HCT116 (cell line): ENCODE results near the gene FRMPD4. TPM values are rescaled to one million over a fixed set of nuclear protein-coding genes. Genes with fewer than 3 reads are reported as not detected.

Experiments
- ATAC-seq: fragments of 200-7000 bp; cut with Tn5 transposase; 2 replicates; pipeline ENCODE4 v1.9.1; 2020; ENCODE audit warnings: mild to moderate bottlenecking, moderate library complexity
- BruUV-seq: library from RNA; stranded (reverse); fragments of 400-500 nt; replicated peaks from 2 replicates; lab custom pipeline; 2021; lab: Mats Ljungman, UMichigan
- CTCF ChIA-PET: fragments of 300-600 bp; sonication (Branson Sonifier 250); formaldehyde crosslinking; loops from one replicate; lab custom pipeline; 2021; ENCODE audit warnings: antibody characterized with exemption; lab: Charles Lee
- POLR2A ChIA-PET: fragments of 300-600, 350-600 bp; sonication (Branson Sonifier 250); formaldehyde crosslinking; loops from one replicate; lab custom pipeline; 2021; ENCODE audit warnings: antibody characterized with exemption; lab: Charles Lee
- RAD21 ChIA-PET, 2 experiments: fragments of 300-600 bp; sonication (Branson Sonifier 250); formaldehyde crosslinking; loops; one replicate each; lab custom pipeline; 2023; ENCODE audit warnings: low total read pairs in 2 of 2; ENCODE audit not compliant: uncharacterized antibody in 2 of 2, unreplicated experiment in 2 of 2, low non-redundant PET in 1 of 2; lab: Charles Lee
- DNase-seq: peaks from one replicate; pipeline ENCODE4 v3.0.0-alpha.2; 2010; ENCODE audit warnings: low read depth, low spot score
- H2AFZ ChIP-seq: fragments of 200-600 bp; shearing (Covaris generic), sonication (generic); 2 replicates; pipeline ENCODE4 v1.6.1; 2017; ENCODE audit warnings: low read depth, mixed run types, mixed read lengths, antibody characterized with exemption, low read length; ENCODE audit not compliant: poor library complexity, severe bottlenecking
- H3K27ac ChIP-seq: 2 replicates; pipeline ENCODE4 v1.5.1; 2012; ENCODE audit warnings: low read depth, low read length
- H3K27me3 ChIP-seq: fragments of 200-600 bp; sonication (generic); 2 replicates; pipeline ENCODE4 v1.6.1; 2016; ENCODE audit warnings: mixed run types, low read length, mixed read lengths; ENCODE audit not compliant: insufficient read depth
- H3K36me3 ChIP-seq, 2 experiments: fragments of 200-500 bp in 1 of 2; fragments of 200-600 bp in 1 of 2; sonication (Bioruptor generic) in 1 of 2; sonication (generic) in 1 of 2; 2 replicates each; pipeline versions ENCODE4 v1.5.1 to v1.6.1; 2014 to 2016; ENCODE audit warnings: low read length in 2 of 2, inconsistent platforms in 1 of 2, mixed read lengths in 1 of 2, mixed run types in 1 of 2; ENCODE audit not compliant: insufficient read depth in 2 of 2, control insufficient read depth in 1 of 2
- H3K4me1 ChIP-seq, 2 experiments: fragments of 200-600 bp in 1 of 2; sonication (generic) in 1 of 2; 2 replicates each; pipeline versions ENCODE4 v1.5.1 to v1.6.1; 2012 to 2017; ENCODE audit warnings: low read length in 2 of 2, inconsistent platforms in 1 of 2, mild to moderate bottlenecking in 1 of 2, mixed read lengths in 1 of 2, mixed run types in 1 of 2, moderate library complexity in 1 of 2; ENCODE audit not compliant: insufficient read depth in 2 of 2, control insufficient read depth in 1 of 2
- H3K4me2 ChIP-seq: fragments of 200-600 bp; sonication (generic); 2 replicates; pipeline ENCODE4 v1.6.1; 2017; ENCODE audit warnings: mixed run types, low read length, mixed read lengths
- H3K4me3 ChIP-seq, 2 experiments: fragments of 200-600 bp in 1 of 2; sonication (generic) in 1 of 2; replicated peaks in 1 of 2; 2 replicates each; pipeline ENCODE4 v1.5.1; 2011 to 2016; ENCODE audit warnings: low read length in 2 of 2, control low read depth in 1 of 2, low read depth in 1 of 2, mild to moderate bottlenecking in 1 of 2, mixed read lengths in 1 of 2, mixed run types in 1 of 2
- H3K79me2 ChIP-seq: fragments of 200-600 bp; sonication (generic); 2 replicates; pipeline ENCODE4 v1.6.1; 2017; ENCODE audit warnings: mild to moderate bottlenecking, mixed run types, low read length, moderate library complexity, mixed read lengths; ENCODE audit not compliant: insufficient read depth
- H3K9ac ChIP-seq: fragments of 200-600 bp; sonication (generic); 2 replicates; pipeline ENCODE4 v1.6.1; 2016; ENCODE audit warnings: low read length, mixed read lengths
- H3K9me2 ChIP-seq: fragments of 200-600 bp; sonication (generic), shearing (Covaris generic); 2 replicates; pipeline ENCODE4 v1.6.1; 2017; ENCODE audit warnings: mixed run types, mild to moderate bottlenecking, moderate library complexity; ENCODE audit not compliant: insufficient read depth
- H3K9me3 ChIP-seq, 2 experiments: fragments of 200-500 bp in 1 of 2; fragments of 200-600 bp in 1 of 2; sonication (Bioruptor generic) in 1 of 2; sonication (generic) in 1 of 2; 2 replicates each; pipeline ENCODE4 v1.6.1; 2014 to 2017; ENCODE audit warnings: low read length in 2 of 2, mixed read lengths in 2 of 2, inconsistent platforms in 1 of 2, low read depth in 1 of 2, mild to moderate bottlenecking in 1 of 2, mixed run types in 1 of 2, moderate library complexity in 1 of 2; ENCODE audit not compliant: control insufficient read depth in 1 of 2, insufficient read depth in 1 of 2
- H4K20me1 ChIP-seq: fragments of 200-600 bp; sonication (generic), shearing (Covaris generic); 2 replicates; pipeline ENCODE4 v1.6.1; 2017; ENCODE audit warnings: mixed run types, mild to moderate bottlenecking, moderate library complexity; ENCODE audit not compliant: insufficient read depth
- CEBPB ChIP-seq: IDR thresholded peaks from 2 replicates; pipeline ENCODE4 v1.6.1; 2012; ENCODE audit warnings: low read depth
- EZH2 ChIP-seq: fragments of 200-600 bp; sonication (generic); IDR thresholded peaks from 2 replicates; pipeline ENCODE4 v1.6.1; 2017; ENCODE audit warnings: antibody characterized with exemption, mixed run types
- FOSL1 ChIP-seq: IDR thresholded peaks from 2 replicates; pipeline ENCODE4 v1.6.1; 2012; ENCODE audit warnings: low read depth
- JUND ChIP-seq: IDR thresholded peaks from 2 replicates; pipeline ENCODE4 v1.6.1; 2012
- POLR2A ChIP-seq: IDR thresholded peaks from 2 replicates; pipeline ENCODE4 v1.7.0; 2011; ENCODE audit warnings: borderline replicate concordance; ENCODE audit not compliant: insufficient read depth, insufficient read length; ENCODE audit errors: extremely low read depth
- POLR2AphosphoS5 ChIP-seq: IDR thresholded peaks from 2 replicates; pipeline ENCODE4 v1.6.1; 2011; ENCODE audit warnings: mild to moderate bottlenecking, low read depth, low read length, moderate library complexity
- RAD21 ChIP-seq: IDR thresholded peaks from 2 replicates; pipeline ENCODE4 v1.6.1; 2012; ENCODE audit warnings: low read depth, mild to moderate bottlenecking
- SRF ChIP-seq: IDR thresholded peaks from 2 replicates; pipeline ENCODE4 v1.6.1; 2012; ENCODE audit warnings: low read depth
- YY1 ChIP-seq: IDR thresholded peaks from 2 replicates; pipeline ENCODE4 v1.6.1; 2011; ENCODE audit warnings: low read length, low read depth, moderate library complexity, mild to moderate bottlenecking; ENCODE audit not compliant: insufficient replicate concordance; ENCODE audit errors: extremely low read depth
- ZFX ChIP-seq: fragments of 450-650 bp; IDR thresholded peaks from 2 replicates; pipeline ENCODE4 v1.6.1; 2017
- ZNF274 ChIP-seq: fragments of 200-500 bp; sonication (Bioruptor generic); IDR thresholded peaks from 2 replicates; pipeline ENCODE4 v1.6.1; 2014; ENCODE audit warnings: mild to moderate bottlenecking, low read depth, low read length, inconsistent platforms
- intact Hi-C: fragments of 100-400 bp; cut with micrococcal nuclease; formaldehyde crosslinking; loops from 2 replicates; pipeline ENCODE4 v1.10.0; 2022
- total RNA-seq: library from RNA; stranded (reverse); gene quantifications from one replicate; pipeline ENCODE4 v1.2.1, GENCODE V29; 2021; ENCODE audit not compliant: unreplicated experiment
- TF ChIP-seq, protein P1 (sequence below): IDR thresholded peaks from 2 replicates; pipeline ENCODE4 v1.6.1; 2012
- TF ChIP-seq, protein P2 (sequence below): IDR thresholded peaks from 2 replicates; pipeline ENCODE4 v1.6.1; 2012; ENCODE audit warnings: low read depth

Gene FRMPD4
- total RNA-seq, 1 experiment from 2014 or later = not detected

DNA sequence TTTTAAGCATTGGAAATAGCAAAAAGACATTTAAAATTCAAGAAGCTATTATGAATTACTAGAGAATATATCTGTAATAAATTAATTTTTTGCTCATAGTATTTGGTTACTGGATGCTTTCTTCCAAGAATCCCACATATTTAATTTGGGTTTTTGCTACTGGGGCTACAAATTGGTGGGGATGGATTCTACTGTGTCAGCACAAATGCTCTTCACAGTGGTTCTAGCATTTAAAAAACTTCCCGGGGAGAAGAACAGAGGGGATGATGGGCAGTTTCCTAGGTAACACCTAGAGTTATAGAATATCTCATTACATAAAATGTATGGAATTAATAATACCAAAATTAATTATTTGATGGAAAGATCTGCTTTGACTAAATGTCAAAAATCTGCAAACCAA is 584.0 kb downstream of the FRMPD4 start:
- Histone ChIP-seq H3K9me3 (no peaks in the 10 kb centered on the region), H3K79me2 (no peaks in the 10 kb centered on the region), H3K27ac (no peak overlapping the region), H3K4me3 (no peak overlapping the region), H3K36me3 (no peaks in the 10 kb centered on the region), H3K9me2 (no peaks in the 10 kb centered on the region), H3K27me3 (0 out of 2 replicates have a peak, but pooled peaks cover 11% of the 10 kb centered on the region), H2AFZ (no peak overlapping the region), H3K9ac (no peak overlapping the region), H4K20me1 (no peaks in the 10 kb centered on the region), H3K4me2 (no peak overlapping the region), H3K4me1 (no peaks in the 10 kb centered on the region)
- intact Hi-C loops = no loop called here
- no peak for TF ChIP-seq CEBPB
- no peak for TF ChIP-seq YY1
- TF ChIP-seq ZNF274 = no peak
- TF ChIP-seq, protein P1, sequence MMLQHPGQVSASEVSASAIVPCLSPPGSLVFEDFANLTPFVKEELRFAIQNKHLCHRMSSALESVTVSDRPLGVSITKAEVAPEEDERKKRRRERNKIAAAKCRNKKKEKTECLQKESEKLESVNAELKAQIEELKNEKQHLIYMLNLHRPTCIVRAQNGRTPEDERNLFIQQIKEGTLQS = no peak
- no peak for TF ChIP-seq RAD21
- TF ChIP-seq FOSL1 = no peak
- no peak for TF ChIP-seq JUND
- no peak for TF ChIP-seq EZH2
- no peak for TF ChIP-seq ZFX
- no peak for TF ChIP-seq SRF
- TF ChIP-seq POLR2A = no peak
- TF ChIP-seq, protein P2, sequence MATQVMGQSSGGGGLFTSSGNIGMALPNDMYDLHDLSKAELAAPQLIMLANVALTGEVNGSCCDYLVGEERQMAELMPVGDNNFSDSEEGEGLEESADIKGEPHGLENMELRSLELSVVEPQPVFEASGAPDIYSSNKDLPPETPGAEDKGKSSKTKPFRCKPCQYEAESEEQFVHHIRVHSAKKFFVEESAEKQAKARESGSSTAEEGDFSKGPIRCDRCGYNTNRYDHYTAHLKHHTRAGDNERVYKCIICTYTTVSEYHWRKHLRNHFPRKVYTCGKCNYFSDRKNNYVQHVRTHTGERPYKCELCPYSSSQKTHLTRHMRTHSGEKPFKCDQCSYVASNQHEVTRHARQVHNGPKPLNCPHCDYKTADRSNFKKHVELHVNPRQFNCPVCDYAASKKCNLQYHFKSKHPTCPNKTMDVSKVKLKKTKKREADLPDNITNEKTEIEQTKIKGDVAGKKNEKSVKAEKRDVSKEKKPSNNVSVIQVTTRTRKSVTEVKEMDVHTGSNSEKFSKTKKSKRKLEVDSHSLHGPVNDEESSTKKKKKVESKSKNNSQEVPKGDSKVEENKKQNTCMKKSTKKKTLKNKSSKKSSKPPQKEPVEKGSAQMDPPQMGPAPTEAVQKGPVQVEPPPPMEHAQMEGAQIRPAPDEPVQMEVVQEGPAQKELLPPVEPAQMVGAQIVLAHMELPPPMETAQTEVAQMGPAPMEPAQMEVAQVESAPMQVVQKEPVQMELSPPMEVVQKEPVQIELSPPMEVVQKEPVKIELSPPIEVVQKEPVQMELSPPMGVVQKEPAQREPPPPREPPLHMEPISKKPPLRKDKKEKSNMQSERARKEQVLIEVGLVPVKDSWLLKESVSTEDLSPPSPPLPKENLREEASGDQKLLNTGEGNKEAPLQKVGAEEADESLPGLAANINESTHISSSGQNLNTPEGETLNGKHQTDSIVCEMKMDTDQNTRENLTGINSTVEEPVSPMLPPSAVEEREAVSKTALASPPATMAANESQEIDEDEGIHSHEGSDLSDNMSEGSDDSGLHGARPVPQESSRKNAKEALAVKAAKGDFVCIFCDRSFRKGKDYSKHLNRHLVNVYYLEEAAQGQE = no peak
- TF ChIP-seq POLR2AphosphoS5 = no peak
- ChIA-PET CTCF (no interaction called here), POLR2A (no interaction called here), RAD21 (no interaction called here)
- BruUV-seq = no TSS peak
- no peak for ATAC-seq
- no peak for DNase-seq
